Measurements from ENCODE around the gene ILDR2. TPM values are rescaled to one million over a fixed set of nuclear protein-coding genes. Genes with fewer than 3 reads are reported as not detected.

Gene ILDR2, protein sequence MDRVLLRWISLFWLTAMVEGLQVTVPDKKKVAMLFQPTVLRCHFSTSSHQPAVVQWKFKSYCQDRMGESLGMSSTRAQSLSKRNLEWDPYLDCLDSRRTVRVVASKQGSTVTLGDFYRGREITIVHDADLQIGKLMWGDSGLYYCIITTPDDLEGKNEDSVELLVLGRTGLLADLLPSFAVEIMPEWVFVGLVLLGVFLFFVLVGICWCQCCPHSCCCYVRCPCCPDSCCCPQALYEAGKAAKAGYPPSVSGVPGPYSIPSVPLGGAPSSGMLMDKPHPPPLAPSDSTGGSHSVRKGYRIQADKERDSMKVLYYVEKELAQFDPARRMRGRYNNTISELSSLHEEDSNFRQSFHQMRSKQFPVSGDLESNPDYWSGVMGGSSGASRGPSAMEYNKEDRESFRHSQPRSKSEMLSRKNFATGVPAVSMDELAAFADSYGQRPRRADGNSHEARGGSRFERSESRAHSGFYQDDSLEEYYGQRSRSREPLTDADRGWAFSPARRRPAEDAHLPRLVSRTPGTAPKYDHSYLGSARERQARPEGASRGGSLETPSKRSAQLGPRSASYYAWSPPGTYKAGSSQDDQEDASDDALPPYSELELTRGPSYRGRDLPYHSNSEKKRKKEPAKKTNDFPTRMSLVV
- total RNA-seq: 1.6 TPM
- long read RNA-seq: 0 reads

GRCh38 chr1:166975361-166976129, at the start of gene ILDR2:
ILDR2 (minus strand) TSS chr1:166975540; CDS start chr1:166975268, 272 bp downstream.
- DNase-seq (peak; percentile 70), ATAC-seq (peak; percentile 92)
- intact Hi-C loops (cut with micrococcal nuclease): no loop called here

- intact Hi-C loops (cut with micrococcal nuclease): no loop called here
- no peak for ATAC-seq
Measured at GRCh38 chr1:167022384-167022783, 47.0 kb upstream of the ILDR2 start.

DNA sequence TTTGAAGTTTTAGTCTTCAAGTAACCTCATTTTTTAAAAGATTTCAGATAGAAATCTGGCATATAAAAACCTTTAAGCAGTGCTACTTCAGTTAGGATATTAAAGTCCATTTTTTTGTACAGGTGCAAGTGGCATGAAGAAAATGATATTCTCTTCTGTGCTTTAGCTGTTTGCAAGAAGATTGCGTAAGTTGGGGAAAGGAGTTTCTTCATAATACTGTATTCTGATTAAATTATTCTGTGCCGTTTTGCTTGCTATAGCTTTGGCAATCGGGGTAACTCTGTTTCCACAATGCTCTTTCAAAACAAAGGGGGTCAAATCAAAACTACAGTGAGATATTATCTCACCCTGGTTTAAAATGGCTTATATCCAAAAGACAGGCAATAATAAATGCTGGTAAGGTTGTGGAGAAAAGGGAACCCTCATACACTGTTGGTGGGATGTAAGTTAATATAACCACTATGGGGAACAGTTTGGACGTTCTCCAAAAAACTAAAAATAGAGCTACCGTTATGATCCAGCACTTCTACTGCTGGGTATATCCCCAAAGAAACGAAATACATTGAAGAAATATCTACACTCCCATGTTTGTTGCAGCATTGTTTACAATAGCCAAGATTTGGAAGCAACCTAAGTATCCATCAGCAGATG, 40.9 kb upstream of the ILDR2 start:
- ATAC-seq (no peak), DNase-seq (no peak)
- intact Hi-C loops (cut with micrococcal nuclease): no loop called here

More at GRCh38 chr1:167022384-167022783, 47.0 kb upstream of the ILDR2 start:
- no peak for DNase-seq

- no peak for DNase-seq
- no peak for ATAC-seq
- intact Hi-C loops (cut with micrococcal nuclease): no loop called here
Measured at GRCh38 chr1:167013108-167013929, 38.0 kb upstream of the ILDR2 start.

- DNase-seq (no peak), ATAC-seq (no peak)
- intact Hi-C loops (cut with micrococcal nuclease): no loop called here
Measured at GRCh38 chr1:167012570-167012969, 37.2 kb upstream of the ILDR2 start.

GRCh38 chr1:167011560-167012191, 36.3 kb upstream of the ILDR2 start:
- no peak for DNase-seq
- ATAC-seq: no peak
- intact Hi-C loops (cut with micrococcal nuclease): no loop called here

GRCh38 chr1:167003711-167004110, 28.4 kb upstream of the ILDR2 start:
- ATAC-seq (no peak), DNase-seq (no peak)
- intact Hi-C loops (cut with micrococcal nuclease): no loop called here

DNA sequence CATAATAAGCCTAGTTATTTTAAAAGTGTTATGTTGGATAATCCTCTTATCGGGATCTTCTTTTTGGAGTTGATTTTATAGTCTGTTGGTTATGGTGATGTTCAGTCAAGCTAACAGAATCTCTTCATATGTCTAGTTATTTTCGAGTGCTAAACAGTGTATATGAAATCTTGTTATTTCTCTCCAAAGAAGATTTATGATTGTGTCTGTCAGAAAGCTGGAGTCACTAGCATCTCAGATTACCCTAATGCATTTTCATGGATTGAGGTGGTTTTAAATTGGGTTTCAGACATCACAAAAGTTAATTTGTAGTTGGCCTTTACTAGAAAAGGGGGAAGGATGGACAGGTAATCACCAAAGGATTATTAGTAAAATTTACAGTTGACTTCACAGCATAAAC, 27.0 kb upstream of the ILDR2 start:
- ATAC-seq (no peak), DNase-seq (no peak)
- intact Hi-C loops (cut with micrococcal nuclease): no loop called here

DNA sequence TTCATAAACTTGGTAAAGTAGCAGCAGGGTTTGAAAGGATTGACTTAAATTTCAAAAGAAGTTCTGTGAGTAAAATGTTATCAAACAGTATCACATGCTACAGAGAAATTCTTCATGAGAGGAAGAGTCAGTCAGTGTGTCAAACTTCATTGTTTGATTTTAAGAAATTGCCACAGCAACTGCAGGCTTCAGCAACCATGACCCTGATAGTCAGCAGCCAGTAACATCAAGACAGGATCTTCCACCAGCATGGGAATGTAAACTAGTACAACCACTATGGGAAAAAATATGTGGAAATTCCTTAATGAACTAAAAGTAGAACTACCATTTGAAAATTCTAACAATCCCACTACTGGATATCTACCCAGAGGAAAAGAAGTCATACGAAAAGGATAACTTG, 25.2 kb upstream of the ILDR2 start:
- intact Hi-C loops (cut with micrococcal nuclease): no loop called here
- DNase-seq (no peak), ATAC-seq (no peak)

DNA sequence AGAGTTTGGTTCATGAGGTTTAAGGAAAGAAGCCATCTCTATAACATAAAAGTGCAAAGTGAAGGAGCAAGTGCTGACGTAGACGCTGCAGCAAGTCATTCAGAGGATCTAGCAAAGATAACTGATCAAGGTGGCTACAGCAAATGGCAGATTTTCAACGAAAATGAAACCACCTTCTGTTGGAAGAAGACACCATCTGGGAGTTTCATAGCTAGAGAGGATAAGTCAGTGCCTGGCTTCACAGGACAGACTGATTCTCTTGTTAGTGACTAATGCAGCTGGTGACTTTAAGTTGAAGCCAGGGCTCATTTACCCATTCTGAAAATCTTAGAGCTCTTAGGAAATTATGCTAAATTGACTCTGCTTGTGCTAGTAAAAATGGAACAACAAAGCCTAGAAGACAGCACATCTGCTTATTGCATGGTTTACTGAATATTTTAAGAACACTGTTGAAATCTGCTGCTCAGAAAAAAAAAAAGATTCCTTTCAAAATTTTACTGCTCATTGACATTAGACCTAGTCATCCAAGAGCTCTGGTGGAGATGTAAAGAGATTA, 24.2 kb upstream of the ILDR2 start:
- intact Hi-C loops (cut with micrococcal nuclease): no loop called here
- no peak for DNase-seq
- no peak for ATAC-seq

DNA sequence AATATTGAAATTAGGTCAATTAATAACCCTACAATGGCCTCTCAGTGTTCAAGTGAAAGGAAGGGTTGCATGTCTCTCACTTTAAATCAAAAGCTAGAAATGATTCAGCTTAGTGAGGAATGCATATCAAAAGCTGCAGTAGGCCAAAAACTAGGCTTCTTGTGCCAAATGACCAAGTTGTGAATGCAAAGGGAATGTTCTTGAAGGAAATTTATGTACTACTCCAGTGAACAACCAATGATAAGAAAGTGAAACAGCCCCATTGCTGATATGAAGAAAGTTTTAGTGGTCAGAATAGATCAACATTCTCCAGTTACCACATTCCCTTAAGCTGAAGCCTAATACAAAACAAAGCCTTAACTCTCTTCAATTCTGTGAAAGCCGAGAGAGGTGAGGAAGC, 23.7 kb upstream of the ILDR2 start:
- intact Hi-C loops (cut with micrococcal nuclease): no loop called here
- ATAC-seq (no peak), DNase-seq (no peak)

DNA sequence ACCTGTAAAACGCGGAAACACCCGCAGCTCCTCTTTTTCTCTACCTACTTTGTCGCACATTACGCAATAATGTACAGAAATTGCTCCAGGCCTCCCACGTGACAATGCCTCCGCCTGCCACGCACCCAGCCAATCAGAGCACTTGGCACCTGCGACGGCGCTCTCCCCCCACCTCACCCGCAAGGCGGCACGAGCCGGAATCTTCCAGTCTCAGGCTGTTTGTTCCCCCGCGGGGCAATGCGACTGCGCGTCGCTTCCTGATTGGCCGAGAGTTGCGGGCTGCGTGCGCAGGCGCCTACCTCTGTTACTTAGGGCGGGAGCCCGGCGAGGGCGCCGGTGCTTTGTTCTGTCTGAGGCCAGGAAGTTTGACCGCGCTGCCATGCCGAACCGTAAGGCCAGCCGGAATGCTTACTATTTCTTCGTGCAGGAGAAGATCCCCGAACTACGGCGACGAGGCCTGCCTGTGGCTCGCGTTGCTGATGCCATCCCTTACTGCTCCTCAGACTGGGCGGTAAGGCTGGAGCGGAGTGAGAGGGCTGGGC, 13.7 kb upstream of the ILDR2 start, which contains the start of gene MAEL:
MAEL (plus strand) TSS at position 307 of the 542 bp plus-strand sequence; CDS start at position 380, 73 bp downstream.
- no peak for ATAC-seq
- intact Hi-C loops (cut with micrococcal nuclease): no loop called here
- DNase-seq: no peak

DNA sequence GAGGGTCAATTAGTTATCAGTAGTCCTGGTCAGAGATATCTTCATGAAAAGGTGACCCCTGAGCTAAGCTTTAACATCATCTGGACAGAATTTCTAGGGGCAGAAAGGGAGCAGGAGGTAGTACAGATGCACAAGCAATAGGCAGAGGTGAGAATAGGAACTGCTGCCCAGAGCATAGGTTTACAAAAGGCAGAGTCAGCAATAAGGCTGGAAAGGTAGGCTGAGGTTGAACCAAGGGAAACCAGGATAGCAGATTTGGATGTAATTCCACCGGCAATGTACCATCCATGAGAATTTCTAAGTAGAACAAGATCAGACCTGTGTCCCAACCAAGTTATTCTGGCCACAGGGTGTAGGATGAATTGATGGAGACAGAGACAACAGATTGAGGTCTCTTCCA, 6.2 kb upstream of the ILDR2 start:
- DNase-seq (no peak), ATAC-seq (no peak)
- intact Hi-C loops (cut with micrococcal nuclease): no loop called here

DNA sequence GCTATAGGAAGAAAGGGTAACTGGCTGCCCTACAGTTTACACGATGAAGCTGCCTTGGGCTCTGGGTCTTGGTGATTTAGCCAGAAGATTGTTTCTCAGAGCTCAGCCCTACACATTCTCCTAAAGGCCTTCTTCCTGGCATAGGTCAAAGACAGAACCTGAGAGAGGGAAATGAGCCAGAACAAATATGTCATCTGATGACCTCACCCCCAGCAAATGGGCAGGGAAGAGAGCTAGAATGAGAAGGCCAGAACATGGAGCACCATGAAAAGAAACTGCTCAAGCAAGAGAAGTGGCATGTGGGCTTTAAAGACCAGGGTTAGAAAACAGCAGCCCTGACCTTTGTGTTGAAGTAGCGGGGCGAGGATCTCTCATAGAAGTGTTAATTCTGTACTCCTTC, 5.5 kb upstream of the ILDR2 start:
- no peak for DNase-seq
- ATAC-seq: no peak
- intact Hi-C loops (cut with micrococcal nuclease): no loop called here

DNA sequence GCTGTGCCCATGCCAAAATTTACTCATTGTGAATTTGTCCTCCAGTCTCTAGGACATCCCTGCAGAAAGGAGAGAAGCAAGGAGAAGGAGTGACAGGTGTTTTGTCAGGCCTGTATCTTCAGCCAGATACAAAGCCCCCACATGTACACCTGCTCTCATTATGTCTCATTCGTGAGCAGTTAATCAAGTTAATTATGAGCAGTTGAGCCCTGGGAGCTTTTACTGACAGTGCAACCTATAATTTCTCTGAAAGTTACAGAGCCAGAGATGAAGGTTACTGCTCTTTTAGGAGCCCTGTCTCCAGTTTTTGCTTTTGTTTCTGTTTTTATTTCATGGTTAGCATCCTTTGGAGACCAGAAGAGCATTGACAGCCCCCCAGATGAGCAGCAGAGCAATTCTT, 5.0 kb upstream of the ILDR2 start:
- intact Hi-C loops (cut with micrococcal nuclease): no loop called here
- DNase-seq (no peak), ATAC-seq (no peak)

DNA sequence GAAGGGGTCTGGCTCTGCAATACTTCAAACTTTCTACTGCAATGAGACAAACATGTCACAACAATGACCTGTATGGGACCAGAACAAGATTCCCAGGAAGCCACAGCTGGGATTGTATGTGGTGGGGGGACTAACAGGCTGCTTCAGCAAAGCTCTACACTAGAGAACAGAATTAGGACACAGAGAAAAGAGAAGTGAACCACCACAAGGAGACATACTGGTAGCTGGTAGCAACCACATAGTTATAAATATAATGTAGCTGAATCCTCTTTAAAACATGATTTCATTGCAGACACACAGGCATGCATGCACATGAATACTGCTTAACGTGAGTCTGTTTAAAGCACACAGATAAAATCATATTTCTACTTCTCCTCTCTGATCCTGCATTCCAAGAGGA, 3.5 kb upstream of the ILDR2 start:
- DNase-seq (no peak), ATAC-seq (no peak)
- intact Hi-C loops (cut with micrococcal nuclease): no loop called here

DNA sequence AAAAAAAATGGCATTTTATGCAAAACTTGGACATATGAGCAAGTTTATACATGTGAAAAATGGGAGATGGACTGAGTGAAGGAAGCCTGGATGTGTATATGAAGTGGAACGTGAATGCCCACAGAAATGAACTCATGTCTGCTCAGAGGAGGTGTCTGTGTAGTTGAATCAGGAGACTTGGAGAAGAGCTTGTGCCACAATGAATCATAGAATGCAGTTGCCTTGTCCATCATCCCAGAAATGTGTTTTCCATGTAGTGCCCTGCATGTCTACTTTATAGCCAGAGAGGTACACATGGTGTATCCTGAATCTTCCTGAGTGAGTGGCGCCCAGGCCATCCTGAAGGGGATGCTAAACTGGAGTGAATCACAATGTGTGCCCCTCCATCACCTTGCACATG, 2.6 kb upstream of the ILDR2 start:
- no peak for ATAC-seq
- intact Hi-C loops (cut with micrococcal nuclease): no loop called here
- no peak for DNase-seq

Data from left ventricle myocardium superior (tissue), 1 donor.